HG02610 (cell line): Measurements from ENCODE around the gene PCSK6.

Experiments used
- ATAC-seq: cut with Tn5 transposase; IDR thresholded peaks from one replicate; pipeline ENCODE4 v1.9.1; 2021; ENCODE audit warnings: mild to moderate bottlenecking, moderate library complexity; ENCODE audit not compliant: unreplicated experiment

PCSK6 gene

DNA sequence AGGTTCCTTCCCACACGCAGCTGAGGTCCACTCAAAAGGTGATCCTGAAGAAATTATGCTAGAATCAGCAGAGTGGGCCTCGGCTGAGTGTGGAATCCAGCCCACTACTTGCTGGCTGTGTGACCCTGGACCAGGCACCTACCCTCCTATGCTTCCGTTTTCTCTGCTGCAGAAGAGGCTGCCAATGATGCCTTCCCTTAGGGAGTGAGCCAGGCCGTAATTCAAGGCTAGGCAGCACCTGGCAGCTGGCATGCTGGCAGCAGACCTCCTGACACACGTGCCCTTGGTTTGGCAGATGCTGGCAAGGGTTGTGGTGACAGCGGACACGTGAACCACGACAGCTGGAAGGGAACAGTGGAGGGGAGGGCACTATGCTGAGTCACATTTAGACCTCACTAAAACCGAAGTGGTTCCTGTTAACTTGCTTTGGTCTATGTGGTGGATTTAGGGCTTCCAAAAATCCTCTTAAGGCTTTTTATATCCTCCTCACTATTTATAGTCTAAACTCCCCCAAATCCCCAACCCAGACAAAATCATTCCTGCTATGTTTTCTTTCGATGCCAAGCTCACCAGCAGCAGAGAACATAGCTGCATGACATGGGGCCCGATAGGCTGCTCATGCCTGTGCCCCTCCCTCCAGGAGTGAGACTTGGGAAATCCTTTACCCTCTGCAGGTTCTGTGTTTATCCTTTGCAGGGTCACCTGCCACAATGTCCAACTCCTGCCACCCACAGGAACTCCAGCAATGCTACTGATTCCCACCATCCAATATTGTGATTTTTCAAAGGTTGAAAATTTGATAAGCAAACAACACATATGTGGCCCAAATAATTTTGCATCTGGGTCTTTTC is 10.6 kb upstream of the PCSK6 start:
- peak; percentile 66 for ATAC-seq

DNA sequence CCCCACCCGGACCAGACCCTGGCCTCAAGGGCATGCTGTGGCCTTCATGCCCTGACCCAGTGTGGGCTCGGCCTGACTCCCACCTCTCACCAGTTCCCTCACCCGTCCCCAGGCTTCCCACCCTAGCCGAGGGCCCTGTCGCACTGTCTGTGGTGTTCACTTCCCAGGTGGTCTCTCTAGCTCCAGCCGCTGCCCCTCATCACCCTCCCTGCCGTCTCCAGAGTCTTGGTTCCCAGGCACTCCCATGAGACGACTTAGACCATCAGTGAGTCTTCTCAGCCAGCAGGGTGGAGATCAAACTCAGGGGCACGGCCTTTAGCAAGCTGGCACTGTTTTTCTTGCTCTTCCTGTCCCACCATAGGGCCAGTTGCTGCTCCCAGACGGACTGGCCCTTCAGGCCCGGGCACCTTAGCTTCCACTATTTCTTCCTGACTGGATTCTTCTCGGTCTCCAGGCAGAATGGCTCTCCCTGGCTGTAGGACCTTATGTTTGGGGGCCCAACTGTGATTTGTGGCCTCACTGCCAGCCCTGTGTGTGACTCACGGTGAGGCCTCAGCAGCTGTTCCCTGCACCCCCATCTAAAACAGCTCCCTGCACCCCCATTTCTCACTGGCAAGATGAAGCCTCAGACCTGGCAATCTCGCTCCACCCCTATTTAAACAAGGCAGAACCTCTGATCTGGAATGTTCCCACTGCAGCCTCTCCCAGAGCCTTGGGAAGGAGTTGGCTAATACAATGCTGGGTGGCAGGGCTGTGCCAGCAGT is 9.4 kb upstream of the PCSK6 start:
- no peak for ATAC-seq

DNA sequence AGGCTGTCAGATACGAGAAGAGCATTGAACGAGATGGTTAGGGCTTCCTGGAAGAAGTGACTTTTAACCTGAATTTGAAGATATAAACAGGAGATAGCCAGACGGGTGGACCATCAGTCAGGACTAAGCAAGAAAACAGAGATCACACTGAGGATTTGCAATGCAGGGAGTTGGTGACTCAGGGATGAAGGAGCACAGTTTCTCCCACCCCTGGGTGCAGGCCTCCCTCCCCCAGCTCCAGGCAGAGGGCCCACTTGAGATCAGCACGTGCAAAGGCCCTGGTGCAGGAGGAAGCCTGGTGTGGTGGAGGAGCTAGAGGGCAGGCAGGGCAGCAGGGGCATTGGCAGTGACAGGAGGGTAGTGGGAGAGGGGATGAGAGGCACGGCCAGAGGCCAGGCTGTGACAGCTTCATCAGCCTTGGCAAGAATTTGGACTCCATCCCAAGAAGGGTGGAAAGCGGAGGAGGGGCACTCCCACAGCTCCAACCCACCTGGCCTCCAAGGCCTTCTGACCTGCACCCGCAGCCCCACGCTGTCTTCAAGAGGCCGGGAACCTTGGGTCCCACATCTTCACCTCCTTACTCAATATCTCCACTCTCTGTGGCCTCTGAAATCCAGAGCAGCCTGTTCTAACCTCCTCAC is 8.7 kb upstream of the PCSK6 start:
- no peak for ATAC-seq

DNA sequence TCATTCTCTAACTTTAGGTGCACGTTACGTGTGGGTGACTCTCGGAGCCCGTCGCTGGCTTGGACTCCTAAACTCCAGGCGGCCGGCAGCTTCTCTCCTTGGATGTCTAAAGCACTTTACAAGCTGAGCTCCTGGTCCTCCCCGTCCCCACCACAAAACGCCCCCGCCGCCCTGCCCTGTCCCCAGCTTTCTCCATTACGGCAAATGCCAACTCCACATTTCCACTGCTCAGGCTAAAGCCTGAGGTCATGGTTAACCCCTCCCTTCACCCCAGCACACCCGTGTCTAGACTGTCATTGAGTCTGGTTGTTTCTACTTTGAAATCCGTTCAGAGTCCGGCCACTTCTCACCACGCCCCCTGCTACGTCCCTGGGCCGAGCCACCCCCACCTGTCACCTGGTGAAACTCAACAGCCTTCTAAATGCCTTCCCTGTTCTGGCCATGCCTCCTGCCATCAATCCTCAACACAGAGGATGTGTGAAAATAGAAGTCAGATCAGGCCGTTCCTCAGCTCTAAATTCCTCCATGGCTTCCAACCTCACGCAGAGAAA is 8.1 kb upstream of the PCSK6 start:
- no peak for ATAC-seq

DNA sequence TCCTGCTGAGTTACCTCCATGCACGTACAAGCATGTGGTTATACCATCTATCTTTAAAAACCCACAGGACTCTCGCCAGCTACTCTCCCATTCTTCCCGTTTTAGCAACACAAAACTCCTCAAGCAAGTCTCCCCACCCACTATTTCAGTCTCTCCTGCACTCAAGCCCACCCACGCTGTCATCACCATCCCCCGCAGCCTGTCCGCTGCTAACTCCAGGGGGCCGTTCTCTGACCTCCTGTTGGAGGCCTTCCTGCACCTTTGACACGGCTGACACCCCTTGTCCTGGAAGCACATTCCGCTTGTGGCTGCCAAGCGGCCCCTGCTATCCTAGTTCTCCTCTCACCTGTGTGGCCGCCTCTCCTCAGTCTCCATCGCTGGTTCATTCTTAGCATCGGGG is 7.5 kb upstream of the PCSK6 start:
- no peak for ATAC-seq

DNA sequence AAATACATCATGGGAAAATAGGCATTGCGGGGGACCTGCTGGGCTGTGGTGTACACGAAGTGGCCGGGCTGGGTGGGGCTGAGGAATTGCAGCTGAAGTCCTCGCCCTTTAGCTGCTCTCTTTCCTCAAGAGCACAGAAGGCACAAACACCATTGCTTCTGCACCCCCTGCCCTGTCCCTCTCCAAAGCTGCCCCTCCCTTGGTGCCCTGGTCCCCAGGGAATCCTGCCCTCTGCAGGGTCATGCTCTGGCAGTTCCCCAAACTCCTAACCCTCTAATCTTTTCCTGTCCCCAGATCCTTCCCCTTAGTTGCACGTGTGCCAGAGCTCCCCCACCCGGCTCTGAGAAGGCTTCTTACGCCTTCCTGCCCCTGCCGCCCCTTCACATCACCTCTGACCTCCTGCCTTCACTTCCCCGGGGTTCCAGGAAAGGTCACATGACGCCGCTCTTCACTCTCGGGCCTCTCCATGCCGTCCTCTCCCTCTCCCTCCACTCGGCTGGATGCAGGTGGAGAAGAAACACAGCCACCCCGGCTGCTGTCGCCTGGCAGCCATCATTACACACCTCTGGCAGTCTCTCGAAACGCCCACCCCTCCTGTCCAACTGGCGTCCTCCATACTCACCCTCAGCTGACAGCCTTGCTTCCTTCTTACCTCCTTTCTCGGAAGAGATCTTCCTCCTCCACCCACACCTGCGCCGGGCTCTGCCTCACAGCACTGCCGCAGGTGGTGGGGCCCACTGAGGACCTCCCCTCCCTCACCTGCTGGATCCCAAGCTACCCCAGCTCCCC is 6.9 kb upstream of the PCSK6 start:
- ATAC-seq, result no peak

DNA sequence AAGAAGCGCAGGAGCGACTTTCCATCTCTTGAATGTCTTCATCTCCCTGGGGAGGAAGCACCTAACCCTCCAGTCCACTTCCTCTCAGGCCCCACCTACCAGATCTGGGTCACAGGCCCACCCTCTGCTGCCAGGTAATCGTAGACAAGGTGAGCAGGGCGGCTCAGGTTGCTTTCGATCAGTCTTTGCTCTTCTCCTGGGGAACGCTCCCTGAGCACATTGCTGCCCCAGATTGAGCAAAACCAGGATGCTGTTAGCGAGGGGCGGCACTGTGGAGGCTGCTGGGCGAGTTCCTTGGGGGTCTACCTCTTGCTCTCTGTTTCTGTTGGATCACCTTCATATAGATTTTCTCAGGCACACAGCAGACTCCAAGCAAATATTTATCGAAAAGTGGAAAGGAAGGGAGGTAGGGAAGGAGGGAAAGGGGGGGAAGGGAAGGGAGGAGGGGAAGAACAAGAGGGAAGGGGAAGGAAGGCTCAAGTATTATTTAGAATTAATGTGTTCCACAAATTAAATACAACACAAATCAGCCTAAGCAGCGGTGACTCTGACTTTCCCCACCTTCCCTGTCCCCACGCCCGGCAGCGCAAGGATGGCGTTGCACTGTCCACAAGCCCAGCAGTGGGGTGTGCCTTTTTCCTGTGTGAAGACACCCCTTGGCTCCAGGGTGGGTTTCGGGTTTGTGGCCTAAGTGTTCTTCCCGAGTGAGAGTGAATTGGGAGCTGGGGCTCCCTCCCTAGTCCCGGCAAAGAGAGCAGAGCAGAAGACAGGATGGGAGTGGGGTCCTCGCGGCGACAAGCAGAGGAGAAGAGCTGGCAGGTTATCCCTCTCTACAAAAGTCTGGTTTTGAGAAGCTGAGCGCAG is 6.1 kb upstream of the PCSK6 start:
- no peak for ATAC-seq

DNA sequence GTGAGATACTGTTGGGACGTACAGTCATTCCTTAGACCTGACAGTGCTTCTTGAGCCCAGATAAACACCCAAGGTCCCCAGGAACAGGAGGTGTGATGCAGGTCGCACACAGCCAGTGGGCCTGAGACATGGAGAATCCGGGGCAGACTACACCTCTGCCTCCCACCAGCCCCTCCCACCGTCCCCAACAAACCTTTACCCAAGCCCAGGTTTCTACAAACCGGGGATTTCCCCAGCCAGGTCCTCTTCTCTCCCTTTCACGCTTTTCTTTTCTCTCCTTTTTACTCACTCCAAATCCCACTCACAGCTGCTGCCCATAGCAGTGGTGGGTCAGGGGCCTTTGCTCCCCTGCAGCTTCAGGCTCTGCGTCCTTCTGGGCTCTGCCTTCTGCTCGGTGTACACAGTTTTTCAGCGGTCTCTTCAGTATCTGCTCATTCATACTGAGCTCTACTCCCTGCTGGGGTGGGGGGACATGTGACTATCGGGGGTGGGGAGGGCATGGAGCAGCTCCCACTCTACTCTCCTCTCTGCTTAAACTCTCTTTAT is 4.8 kb upstream of the PCSK6 start:
- ATAC-seq, result no peak

DNA sequence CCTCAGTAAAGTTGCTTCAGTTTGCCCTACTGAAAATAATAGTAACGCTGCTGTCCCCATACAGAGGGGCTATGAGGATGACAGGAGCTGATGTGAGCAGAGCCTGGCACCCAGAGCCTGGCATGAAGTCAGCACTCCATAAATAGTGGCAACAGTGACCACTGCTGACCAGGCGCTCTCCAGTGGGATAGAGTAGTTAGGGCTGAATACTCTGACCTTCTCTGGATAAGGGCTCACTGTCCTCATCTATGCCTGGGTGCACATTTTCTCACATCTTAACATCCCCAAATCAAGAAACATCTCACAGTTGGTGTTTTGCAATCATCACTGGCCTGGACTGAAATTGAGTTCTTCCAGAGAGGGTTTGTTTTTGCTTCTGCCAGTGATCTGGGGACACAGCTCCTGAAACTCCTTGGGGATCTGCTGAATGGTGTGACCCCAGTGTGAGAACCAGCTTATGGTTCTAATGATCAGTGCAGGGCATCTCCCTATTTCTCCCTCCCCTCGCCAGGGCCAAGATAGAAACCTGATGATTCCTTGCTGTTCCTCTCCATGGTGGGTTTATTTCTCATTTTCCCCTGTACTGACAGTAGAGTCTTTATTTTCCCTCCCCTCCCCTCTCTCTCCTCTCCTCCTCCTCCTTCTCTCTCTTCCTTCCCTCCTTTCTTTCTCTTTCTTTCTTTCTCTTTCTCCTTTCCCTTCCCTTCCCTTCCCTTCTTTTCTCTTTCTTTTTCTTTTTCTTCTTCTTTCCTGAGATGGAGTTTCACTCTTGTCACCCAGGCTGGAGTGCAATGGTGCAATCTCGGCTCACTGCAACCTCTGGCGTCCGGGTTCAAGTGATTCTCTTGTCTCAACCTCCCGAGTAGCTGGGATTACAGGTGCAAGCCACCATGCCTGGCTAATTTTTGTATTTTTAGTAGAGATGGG is 3.5 kb upstream of the PCSK6 start:
- no peak for ATAC-seq

DNA sequence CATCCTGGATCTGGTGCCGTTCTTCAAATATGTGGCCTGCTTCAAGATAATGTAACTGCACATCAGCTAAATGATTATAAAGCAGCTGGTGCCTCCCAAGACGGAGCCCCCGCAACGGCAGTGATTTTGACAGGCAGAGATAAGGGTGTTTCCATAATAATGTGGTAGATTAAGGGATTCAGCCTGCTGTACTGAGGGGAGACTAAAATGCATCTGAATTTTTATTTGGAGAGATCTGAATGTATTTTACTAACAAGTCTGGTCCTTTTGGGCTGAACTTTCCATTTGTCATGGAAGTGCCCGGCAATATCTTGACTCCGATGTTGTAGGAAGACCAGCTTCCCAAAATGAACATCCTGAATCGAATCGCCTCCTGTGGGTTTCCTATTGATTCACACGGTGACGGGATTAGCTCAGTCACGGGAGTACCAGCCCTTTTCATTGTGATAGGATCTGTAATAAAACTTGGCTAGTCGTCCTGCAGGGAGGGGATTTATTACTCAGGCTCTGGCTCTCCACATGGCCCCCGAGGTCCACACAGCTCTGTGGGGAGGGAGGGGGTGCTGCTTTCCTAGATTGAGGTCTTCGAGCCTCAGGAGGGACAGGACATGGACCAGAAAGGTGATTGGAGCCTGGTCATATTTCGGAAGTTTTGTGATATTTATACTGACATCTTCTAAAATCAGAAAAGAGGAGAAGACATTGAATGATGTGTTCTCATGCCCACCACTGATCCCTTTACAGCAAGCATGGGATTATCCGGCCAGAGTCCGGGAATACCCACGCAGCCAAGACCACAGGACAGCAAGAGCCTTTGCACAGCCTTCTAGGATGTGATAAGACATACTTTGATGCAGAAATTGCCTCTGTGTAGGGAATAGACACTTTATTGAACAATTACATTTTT is 2.5 kb upstream of the PCSK6 start:
- ATAC-seq, result no peak

DNA sequence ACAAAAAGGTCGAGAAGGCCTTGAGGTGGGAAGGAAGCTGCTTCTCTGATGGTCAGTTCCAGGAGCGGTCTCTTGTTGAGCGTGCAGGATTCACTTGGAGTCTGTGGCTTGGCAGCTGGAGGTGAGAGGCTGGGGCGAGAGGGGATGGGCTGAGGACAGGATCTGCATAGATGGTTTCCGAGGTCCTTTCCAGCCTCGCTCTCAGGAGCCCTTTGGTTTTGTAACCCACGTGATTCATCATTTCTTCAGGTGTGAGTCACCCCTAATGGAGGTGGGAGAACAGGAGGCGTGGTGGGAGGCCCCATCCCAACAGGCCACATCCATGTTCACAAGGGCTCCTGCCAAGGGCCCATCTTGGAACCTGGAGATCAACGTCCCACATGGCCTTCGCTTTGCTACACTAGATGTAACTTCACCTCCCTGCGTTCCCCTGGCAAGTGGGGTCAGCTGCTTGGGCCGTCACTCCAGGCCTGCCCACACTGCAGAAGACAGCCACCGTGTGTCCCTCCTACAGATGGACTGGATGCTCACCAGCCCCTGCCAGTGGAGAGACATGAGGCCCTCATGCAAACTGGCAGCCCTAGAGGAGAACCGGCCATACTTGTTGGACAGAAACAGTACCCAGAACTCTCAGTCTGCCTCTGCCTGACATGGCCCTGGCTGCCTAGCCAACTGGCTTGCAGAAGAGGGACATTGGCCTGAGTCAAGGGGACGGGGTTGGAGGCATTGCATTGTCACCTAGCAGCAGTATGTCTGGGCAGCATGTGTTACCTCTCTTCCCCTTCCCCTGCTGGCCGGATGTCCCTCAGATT is 1.6 kb upstream of the PCSK6 start:
- no peak for ATAC-seq

DNA sequence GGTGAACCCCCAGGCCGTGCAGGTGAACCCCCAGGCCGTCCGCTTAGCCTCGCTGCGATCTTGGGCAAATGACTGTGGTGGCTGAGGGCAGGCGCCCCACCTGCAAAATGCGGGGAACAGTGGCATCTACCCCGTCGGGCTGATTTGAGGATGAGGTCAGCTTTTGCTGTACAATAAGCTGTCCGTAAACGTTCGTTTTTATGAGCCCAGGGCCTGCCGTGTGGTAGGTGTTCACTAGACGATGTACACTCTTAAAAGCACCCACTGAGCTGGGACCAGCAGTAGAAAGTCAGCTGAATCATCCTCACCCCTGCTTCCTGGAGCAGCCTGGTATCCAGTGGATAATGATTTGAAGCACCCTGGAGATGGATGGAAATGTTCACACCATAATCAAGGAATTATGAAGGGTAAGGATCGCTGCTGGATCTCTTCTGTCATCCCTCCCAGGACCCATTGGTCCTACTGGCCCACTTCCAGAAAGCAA is 943 bp upstream of the PCSK6 start:
- no peak for ATAC-seq

DNA sequence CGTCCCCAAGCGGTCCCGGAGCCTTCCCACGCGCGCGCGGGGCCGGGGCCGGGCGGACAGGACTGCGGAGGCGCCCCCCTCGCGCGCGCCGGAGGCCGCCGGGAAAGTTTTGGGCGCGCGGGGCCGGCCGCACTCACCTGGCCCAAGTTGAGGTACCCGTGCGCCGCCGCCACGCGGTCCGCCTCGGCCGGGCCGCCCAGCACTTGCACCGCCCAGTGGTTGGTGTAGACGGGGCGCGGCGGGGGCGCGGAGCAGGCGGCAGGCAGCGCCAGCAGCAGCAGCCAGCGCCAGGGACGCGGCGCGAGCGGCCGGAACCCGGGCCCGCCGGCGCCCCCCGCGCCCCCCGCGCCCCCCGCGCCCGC is 289 bp downstream of the PCSK6 start:
- ATAC-seq, result no peak

DNA sequence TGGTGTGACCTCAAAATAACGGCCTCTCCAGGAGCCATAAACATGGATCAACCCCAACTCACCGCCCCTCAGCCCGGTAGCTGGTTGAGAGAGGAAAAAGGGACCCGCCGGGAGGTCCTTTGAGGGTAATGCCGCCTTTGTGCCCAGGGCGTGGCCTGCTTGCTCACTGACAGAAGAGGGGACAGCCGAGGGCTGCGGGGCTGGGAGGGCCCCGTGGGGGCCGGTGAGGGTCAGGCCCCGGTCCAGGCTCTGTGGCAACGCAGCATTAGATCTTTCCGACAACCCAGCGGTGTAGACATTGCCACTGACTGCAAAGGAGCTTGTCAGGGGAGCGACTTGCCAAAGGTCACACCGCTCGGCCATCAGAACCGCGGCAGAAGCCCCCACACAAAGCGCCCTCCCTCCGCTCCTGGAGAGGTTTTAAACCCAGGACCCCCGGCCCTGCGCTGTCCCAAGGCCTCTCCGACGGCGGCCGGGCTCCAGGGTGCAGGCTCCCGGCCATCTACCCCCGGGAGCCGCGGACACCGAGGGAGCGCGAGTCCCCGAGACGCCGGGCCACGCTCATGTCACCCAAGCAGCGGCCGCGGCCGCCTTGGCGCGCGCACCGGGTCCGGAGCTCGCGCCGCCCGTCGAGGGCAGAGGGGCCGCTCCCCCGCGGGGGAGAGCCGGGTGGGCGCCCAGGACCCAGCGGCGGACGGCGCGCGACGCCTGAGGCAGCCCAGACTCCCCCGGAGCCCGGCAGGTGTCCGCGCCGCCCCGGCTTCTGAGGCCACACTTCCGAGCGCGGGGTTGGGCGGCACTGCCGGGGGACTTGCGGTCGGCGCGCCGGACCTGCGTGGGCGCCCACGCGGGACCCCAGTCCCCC is 975 bp downstream of the PCSK6 start:
- no peak for ATAC-seq

DNA sequence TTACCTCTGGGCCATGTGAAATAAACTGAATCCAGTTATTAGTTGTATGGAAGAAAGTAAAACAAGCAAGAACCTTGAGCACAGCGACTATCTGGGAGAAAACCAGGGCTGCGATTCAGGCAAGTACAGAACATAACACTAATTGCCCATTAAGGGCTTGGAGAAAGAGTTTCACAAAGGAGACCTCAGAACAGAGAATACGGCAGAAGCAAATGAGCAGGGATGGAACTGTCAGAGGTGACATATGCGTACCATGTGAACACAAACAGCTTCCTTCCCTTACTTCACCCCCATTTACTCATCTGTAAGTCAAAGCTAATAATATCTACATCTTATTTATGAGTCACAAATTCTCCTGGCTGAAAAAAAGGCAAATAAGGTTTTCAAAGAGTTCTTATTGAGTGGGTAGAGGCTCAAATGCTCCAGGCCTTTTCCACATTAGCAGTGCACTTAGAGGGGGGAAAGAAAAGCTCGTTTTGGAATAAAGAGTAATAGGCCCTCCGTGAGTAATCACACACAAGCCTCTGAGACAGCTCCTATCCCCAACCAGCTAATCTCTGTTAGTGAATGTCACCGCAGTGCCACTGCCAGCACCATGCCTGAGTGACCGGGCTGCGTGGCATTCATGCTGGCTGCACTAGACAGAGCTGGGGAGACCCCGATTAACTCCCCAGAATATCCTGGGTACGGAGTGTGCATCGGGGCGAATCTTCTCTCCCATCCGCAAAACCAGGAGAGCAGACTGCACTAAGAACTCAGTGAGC is 2.6 kb downstream of the PCSK6 start:
- no peak for ATAC-seq
